ENCODE data around the gene GNAQ.

The GNAQ gene

GRCh38 chr9:77808751-77809081, 222.9 kb downstream of the GNAQ start:
- DNase-seq = no peak

DNA sequence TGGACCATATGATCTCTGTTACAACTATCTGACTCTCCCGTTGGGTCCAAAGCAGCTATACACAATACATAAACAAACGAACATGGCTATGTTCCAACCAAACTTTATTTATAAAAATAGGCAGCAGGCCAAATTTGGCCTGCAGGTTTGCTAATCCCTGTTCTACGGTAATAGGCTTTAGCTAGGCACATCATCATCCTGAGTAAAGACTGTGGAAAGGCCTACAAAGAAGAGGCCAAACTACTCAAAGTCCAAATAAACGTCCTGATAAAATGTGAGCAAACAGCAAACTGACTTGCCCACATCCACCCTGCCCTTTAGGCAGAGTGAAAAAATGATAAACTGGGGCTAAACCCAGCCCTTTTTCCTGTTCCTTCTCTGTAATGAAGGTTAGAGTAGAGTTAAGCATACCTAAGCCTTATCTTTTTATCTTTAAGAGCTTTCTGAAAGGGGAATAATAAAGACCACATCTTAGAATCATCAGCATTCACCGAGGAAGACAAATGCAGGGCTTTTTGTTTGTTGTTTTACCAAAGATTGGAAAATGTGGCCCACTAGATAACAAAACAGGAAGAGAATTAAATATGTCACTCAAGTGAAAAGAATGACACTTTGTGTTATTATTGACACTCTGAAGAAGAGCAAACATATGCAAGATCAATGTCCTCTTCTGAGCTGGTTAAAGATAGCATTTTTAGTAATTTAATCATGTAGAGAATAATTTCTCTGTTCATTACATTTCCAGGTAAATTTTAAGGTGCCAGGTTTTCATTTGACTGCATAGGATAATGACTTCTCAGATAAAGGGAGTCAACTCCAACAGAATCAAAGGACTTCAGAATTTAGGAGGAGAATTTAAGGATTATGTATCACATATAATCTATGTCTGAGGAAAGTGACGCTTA, 223.5 kb downstream of the GNAQ start:
- no peak for DNase-seq

GRCh38 chr9:77807281-77807683, 224.3 kb downstream of the GNAQ start:
- peak in 1 of 5 donors; percentile 27 for DNase-seq

DNA sequence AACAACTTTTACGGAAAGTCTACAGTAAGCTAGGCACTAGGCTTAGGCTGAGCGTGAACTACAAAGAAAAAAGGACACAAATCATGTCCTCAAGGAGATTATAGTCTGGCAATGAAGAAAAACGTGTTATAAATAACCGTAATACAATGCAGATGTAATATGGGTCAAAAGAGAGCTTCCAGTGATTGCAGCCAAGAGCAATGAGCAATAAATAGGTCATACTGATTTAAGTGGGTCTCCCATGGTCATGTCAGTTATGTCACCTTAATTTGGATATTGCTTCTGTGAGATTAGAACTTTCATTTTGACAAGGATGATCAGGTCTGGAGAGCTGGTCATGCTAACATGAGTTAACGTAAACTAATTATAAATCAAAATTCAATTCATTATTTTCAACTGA, 224.9 kb downstream of the GNAQ start:
- no peak for DNase-seq

DNA sequence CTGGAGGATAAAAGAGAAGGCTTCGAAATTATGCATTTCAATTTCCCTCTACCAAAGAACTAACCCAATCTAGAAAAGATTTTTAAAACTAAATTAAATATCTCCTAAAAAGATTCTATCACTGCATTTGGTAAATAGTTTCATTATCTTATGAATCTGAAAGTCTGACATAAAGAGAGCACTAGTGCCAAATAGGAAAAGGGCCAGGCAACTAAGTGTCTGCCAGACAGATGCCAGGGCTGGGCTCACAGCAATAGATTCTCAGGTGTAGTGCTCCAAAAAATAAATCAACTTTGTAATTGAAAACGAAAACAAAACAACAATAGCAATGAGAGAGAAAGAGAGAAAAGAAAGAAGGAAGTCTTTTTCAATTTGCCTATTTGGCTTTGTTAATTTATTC, 225.8 kb downstream of the GNAQ start:
- DNase-seq = no peak

DNA sequence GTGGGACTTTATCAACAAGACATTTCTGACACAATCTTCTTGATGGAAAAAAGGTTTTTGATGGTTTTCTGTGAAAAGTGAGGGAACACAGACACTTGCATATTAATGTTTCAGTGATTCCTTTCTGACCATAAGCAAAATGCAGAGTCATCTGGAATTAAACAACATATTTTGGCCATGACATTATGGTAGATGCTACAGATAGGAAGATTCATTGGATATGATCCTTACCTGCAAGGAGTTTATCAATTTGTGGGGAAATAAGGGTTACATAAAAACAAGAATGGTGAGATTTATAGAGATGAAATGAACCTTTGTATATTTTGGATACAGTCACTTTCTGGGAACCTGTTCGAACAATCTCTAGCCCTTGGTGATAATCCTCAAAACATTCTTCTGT, 228.2 kb downstream of the GNAQ start:
- no peak for DNase-seq

- DNase-seq = no peak
Measured at GRCh38 chr9:77802515-77803293, 228.9 kb downstream of the GNAQ start.

DNA sequence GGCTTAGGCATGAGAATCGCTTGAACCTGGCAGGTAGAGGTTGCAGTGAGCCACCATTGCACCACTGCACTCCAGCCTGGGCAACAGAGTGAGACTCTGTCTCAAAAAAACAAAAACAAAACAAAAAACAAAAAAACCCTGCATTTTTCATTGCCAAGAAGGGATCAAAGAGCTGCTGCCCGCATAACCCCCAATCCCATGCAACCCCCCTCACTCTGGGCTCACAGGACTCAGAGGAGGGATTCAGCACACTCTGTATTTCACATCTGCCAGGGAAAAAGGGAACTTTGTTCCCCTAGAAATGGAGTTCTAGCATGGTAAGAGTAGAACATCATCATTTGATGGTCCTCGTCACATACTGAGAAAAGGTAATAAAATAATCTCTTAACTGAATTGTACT, 229.5 kb downstream of the GNAQ start:
- DNase-seq = no peak

GRCh38 chr9:77800924-77801551, 230.6 kb downstream of the GNAQ start:
- DNase-seq = no peak

- DNase-seq = no peak
Measured at GRCh38 chr9:77798140-77798539, 233.5 kb downstream of the GNAQ start.

GRCh38 chr9:77794985-77795384, 236.6 kb downstream of the GNAQ start:
- DNase-seq = no peak

- DNase-seq = no peak
Measured at GRCh38 chr9:77793849-77794248, 237.8 kb downstream of the GNAQ start.

DNA sequence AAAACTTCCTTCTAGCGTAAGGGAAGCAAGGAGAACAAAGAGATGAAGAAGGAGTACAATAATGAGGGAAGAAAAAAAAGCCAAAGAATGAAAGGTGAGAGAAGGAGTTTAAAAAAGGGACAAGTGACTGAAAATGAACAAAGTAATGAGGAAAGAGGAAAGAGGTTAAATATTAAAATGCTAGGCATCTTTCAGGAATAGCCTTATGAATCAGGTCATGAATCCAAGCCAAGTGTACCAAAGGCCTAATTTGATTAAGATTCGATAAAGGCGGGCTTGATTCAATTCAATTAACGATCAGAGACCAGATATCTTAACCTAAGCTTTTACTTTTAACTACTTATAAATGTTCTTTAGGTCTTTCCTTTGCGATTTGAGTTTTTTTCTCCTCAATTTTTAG, 241.7 kb downstream of the GNAQ start:
- DNase-seq = no peak

- no peak for DNase-seq
Measured at GRCh38 chr9:77785341-77785740, 246.3 kb downstream of the GNAQ start.

DNA sequence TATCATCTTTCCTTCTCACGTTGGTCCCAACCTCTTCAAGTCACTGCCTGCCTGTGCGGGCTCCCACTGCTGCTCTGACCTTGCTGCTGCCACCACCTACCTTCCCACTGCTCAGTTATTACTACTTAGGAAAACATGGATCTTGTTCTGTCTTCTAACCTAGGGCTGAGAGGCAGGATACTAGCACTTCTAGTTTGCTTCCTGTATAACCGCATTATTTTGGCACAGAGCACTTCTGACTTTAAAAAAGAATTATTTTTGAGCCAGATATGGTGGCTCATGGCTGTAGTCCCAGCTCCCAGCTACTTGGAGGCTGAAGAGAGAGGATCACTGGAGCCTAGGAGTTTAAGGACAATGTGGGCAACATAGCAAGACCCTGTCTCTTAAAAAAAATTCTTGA, 248.1 kb downstream of the GNAQ start:
- no peak for DNase-seq

- DNase-seq = peak in 1 of 5 donors; percentile 23
Measured at GRCh38 chr9:77779010-77779409, 252.6 kb downstream of the GNAQ start.

GRCh38 chr9:77773381-77773780, 258.2 kb downstream of the GNAQ start:
- DNase-seq = no peak

- no peak for DNase-seq
Measured at GRCh38 chr9:77772646-77773045, 259.0 kb downstream of the GNAQ start.

DNA sequence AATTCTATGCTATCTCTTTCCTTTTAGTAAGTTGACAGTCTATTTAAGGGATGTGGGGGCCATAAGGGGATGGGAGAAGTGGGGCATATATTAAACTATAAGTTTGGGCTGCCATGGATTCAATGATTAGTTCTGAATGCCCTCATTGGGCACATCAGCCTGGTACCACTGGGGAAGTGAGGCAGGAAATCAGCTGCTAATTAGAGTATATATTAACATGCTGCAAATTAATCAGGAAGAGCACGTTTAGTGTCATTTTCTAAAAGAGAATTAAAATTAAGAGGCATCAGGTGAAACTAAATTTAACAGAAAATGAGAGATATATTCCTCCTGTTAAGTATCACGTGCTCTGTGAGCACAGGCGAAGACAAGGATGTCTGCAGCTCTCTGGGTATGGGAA, 260.4 kb downstream of the GNAQ start:
- no peak for DNase-seq

- no peak for DNase-seq
Measured at GRCh38 chr9:77770340-77770739, 261.3 kb downstream of the GNAQ start.

DNA sequence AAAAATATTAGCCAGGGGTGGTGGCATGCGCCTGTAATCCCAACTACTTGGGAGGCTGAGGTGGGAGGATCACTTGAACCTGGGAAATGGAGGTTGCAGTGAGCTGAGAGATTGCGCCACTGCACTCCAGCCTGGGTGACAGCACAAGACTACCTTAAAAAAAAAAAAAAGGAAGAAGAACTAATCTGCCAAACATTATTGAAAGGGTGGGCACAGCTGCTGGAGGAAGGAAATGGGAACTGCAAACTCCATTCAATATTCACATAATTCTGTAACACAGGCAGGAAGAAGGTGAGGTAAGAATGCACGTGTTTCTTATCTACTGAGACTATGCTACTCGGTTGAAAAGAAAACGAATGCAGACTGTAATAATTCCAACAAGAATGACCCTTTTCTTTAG, 262.4 kb downstream of the GNAQ start:
- DNase-seq = no peak

DNA sequence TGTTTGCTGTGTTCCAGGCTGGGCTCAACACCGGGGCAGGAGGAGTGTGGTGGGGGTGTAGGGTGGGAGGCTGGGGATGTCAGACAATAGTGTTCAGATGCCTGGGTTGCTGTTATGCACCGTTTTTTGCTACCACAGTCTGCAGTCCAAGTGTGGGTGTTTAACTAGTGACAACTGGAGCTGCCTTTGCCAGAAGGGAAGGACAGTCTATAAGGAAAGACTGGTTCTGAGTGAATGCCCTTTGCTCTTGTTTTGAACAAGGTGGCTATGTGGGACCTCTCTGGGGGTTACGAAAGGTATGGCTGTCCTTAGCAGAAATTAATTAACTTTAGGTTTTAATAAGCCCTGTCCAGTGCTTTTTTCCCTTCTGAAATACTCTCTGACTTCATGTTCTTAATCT, 265.0 kb downstream of the GNAQ start:
- DNase-seq = no peak

DNA sequence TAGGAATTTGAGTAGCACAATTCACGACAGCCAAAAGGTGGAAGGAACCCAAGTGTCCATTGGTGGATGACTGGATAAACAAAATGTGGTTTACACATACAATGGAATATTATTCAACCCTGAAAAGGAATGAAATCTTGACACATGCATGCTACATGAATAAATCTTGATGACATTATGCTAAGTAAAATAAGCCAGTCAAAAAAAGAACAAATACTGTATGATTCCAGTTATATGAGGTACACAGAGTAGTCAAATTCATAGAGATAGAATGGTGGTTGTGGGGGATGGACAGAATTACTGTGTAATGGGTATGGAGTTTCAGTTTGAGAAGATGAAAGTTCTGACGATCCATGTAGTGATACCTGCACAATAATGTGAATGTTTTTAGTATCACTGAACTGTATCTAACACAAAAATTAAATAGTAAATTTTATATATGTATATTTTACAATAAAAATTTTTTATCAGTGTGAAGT, 265.8 kb downstream of the GNAQ start:
- peak in 1 of 5 donors; percentile 17 for DNase-seq
